Neural cell (in vitro differentiated cells): ENCODE data around the gene SLC9A1. TPM values are rescaled to one million over a fixed set of nuclear protein-coding genes. Genes with fewer than 3 reads are reported as not detected.

ENCODE experiments used
- H2AFZ ChIP-seq: fragments of 200-600, 300-800 bp; sonication (generic), shearing (Covaris generic); 2 replicates; pipeline ENCODE4 v1.6.0; 2014; ENCODE audit warnings: low read depth, mild to moderate bottlenecking, antibody characterized with exemption, low read length, moderate library complexity
- H3F3A ChIP-seq: fragments of 200-600 bp; shearing (Covaris generic); 2 replicates; pipeline ENCODE4 v1.6.1; 2016; ENCODE audit warnings: mild to moderate bottlenecking, moderate library complexity, mixed read lengths, antibody characterized with exemption, low read length; ENCODE audit not compliant: insufficient read depth, poor library complexity, severe bottlenecking
- H3K27ac ChIP-seq: fragments of 200-600, 300-800 bp; sonication (generic), shearing (Covaris generic); 2 replicates; pipeline ENCODE4 v1.5.1; 2014; ENCODE audit warnings: mild to moderate bottlenecking, low read length, moderate library complexity
- H3K27me3 ChIP-seq: fragments of 300-800, 200-600 bp; sonication (generic), shearing (Covaris generic); 2 replicates; pipeline ENCODE4 v1.6.0; 2014; ENCODE audit warnings: mild to moderate bottlenecking, low read depth, low read length, moderate library complexity; ENCODE audit not compliant: insufficient read depth
- H3K36me3 ChIP-seq: fragments of 300-800, 200-600 bp; sonication (generic), shearing (Covaris generic); 2 replicates; pipeline ENCODE4 v1.5.1; 2014; ENCODE audit warnings: mild to moderate bottlenecking, antibody characterized with exemption, low read length, moderate library complexity; ENCODE audit not compliant: insufficient read depth
- H3K4me2 ChIP-seq: fragments of 300-800, 200-600 bp; sonication (generic), shearing (Covaris generic); 2 replicates; pipeline ENCODE4 v1.6.0; 2014; ENCODE audit warnings: mild to moderate bottlenecking, low read length
- H3K4me3 ChIP-seq: fragments of 300-800, 200-600 bp; sonication (generic), shearing (Covaris generic); 2 replicates; pipeline ENCODE4 v1.5.1; 2014; ENCODE audit warnings: mild to moderate bottlenecking, low read length, moderate library complexity
- H3K79me2 ChIP-seq: fragments of 200-600 bp; shearing (Covaris generic); replicated peaks from 2 replicates; pipeline ENCODE4 v1.6.0; 2014; ENCODE audit warnings: mild to moderate bottlenecking, low read length, moderate library complexity; ENCODE audit not compliant: insufficient read depth
- H3K9ac ChIP-seq: fragments of 300-800, 200-600 bp; sonication (generic), shearing (Covaris generic); 2 replicates; pipeline ENCODE4 v1.6.1; 2016; ENCODE audit warnings: mild to moderate bottlenecking, low read length, mixed read lengths
- H3K9me2 ChIP-seq: fragments of 200-600 bp; shearing (Covaris generic); 2 replicates; pipeline ENCODE4 v1.6.1; 2016; ENCODE audit warnings: mild to moderate bottlenecking, low read length, mixed read lengths; ENCODE audit not compliant: insufficient read depth
- H3K9me3 ChIP-seq: fragments of 200-600, 300-800 bp; sonication (generic), shearing (Covaris generic); 2 replicates; pipeline ENCODE4 v1.6.1; 2016; ENCODE audit warnings: mild to moderate bottlenecking, mixed run types, low read length, moderate library complexity, mixed read lengths
- H4K20me1 ChIP-seq: fragments of 200-600 bp; shearing (Covaris generic); 2 replicates; pipeline ENCODE4 v1.6.1; 2016; ENCODE audit warnings: mild to moderate bottlenecking, mixed run types; ENCODE audit not compliant: insufficient read depth
- EP300 ChIP-seq: fragments of 450-650 bp; conservative IDR thresholded peaks from 2 replicates; pipeline ENCODE4 v1.6.1; 2014; ENCODE audit warnings: antibody characterized with exemption, mild to moderate bottlenecking, moderate library complexity; ENCODE audit not compliant: poor library complexity, severe bottlenecking
- EZH2 ChIP-seq: fragments of 200-600, 300-800 bp; shearing (Covaris generic), sonication (generic); IDR thresholded peaks from 2 replicates; pipeline ENCODE4 v1.6.1; 2014; ENCODE audit warnings: antibody characterized with exemption, low read length, borderline replicate concordance, mild to moderate bottlenecking; ENCODE audit not compliant: insufficient read depth, poor library complexity, severe bottlenecking
- MXI1 ChIP-seq: fragments of 450-650 bp; conservative IDR thresholded peaks from 2 replicates; pipeline ENCODE4 v1.6.1; 2014; ENCODE audit warnings: antibody characterized with exemption, mild to moderate bottlenecking; ENCODE audit not compliant: poor library complexity, severe bottlenecking
- POLR2AphosphoS5 ChIP-seq: IDR thresholded peaks from 2 replicates; pipeline ENCODE4 v1.6.1; 2012
- RAD21 ChIP-seq: fragments of 450-650 bp; conservative IDR thresholded peaks from 2 replicates; pipeline ENCODE4 v1.6.1; 2014; ENCODE audit warnings: antibody characterized with exemption, mild to moderate bottlenecking, moderate library complexity
- SMC3 ChIP-seq: fragments of 450-650 bp; conservative IDR thresholded peaks from 2 replicates; pipeline ENCODE4 v1.6.1; 2014; ENCODE audit warnings: antibody characterized with exemption, mild to moderate bottlenecking, moderate library complexity; ENCODE audit not compliant: poor library complexity
- TAF1 ChIP-seq: IDR thresholded peaks from 2 replicates; pipeline ENCODE4 v1.6.1; 2012; ENCODE audit warnings: low read depth
- polyA plus RNA-seq: library from polyadenylated mRNA; depleted of rRNA; stranded (reverse); fragments of >200 nt; gene quantifications from 2 replicates; pipeline ENCODE4 v1.2.3, GENCODE V29; 2014
- TF ChIP-seq, protein P1 (sequence below): fragments of 450-650 bp; IDR thresholded peaks from 2 replicates; pipeline ENCODE4 v1.5.1; 2014; ENCODE audit warnings: antibody characterized with exemption, mild to moderate bottlenecking, moderate library complexity; ENCODE audit not compliant: poor library complexity, severe bottlenecking
- TF ChIP-seq, protein P2 (sequence below): IDR thresholded peaks from 2 replicates; pipeline ENCODE4 v1.6.1; 2012; ENCODE audit warnings: borderline replicate concordance

SLC9A1 gene
- polyA plus RNA-seq, 1 donor from 2014 or later: 1.5 TPM

DNA sequence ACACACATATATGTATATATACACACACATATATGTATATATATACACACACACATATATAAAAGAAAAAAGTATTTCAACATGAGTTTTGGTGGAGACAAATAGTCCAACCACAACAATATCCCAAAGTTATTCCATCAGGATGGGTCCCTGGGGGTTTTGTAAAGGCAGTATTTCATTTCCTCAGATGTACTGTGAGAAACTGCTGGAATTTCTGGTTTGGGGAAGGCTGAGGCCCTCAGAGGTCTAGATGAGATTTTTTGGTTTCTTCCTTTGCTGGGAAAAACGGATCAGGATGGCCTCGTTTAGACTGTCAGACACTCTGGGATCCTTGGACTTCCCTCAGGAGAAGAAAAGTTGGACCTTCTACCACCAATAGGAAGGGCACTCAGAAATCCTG is 105.8 kb downstream of the SLC9A1 start:
- Histone ChIP-seq H4K20me1 (no peaks in the 10 kb centered on the region), H3K9me2 (no peaks in the 10 kb centered on the region), H3K27ac (no peak overlapping the region), H3K79me2 (no peaks in the 10 kb centered on the region), H3K36me3 (no peaks in the 10 kb centered on the region), H3K9me3 (no peaks in the 10 kb centered on the region), H3K9ac (no peak overlapping the region), H2AFZ (no peak overlapping the region), H3K27me3 (no peaks in the 10 kb centered on the region), H3F3A (no peaks in the 10 kb centered on the region), H3K4me2 (no peak overlapping the region), H3K4me3 (no peak overlapping the region)
- no peak for TF ChIP-seq EP300
- no peak for TF ChIP-seq MXI1
- no peak for TF ChIP-seq EZH2
- TF ChIP-seq, protein P1, sequence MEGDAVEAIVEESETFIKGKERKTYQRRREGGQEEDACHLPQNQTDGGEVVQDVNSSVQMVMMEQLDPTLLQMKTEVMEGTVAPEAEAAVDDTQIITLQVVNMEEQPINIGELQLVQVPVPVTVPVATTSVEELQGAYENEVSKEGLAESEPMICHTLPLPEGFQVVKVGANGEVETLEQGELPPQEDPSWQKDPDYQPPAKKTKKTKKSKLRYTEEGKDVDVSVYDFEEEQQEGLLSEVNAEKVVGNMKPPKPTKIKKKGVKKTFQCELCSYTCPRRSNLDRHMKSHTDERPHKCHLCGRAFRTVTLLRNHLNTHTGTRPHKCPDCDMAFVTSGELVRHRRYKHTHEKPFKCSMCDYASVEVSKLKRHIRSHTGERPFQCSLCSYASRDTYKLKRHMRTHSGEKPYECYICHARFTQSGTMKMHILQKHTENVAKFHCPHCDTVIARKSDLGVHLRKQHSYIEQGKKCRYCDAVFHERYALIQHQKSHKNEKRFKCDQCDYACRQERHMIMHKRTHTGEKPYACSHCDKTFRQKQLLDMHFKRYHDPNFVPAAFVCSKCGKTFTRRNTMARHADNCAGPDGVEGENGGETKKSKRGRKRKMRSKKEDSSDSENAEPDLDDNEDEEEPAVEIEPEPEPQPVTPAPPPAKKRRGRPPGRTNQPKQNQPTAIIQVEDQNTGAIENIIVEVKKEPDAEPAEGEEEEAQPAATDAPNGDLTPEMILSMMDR: no peak
- TF ChIP-seq POLR2AphosphoS5: no peak
- TF ChIP-seq SMC3: no peak
- TF ChIP-seq RAD21: no peak
- TF ChIP-seq, protein P2, sequence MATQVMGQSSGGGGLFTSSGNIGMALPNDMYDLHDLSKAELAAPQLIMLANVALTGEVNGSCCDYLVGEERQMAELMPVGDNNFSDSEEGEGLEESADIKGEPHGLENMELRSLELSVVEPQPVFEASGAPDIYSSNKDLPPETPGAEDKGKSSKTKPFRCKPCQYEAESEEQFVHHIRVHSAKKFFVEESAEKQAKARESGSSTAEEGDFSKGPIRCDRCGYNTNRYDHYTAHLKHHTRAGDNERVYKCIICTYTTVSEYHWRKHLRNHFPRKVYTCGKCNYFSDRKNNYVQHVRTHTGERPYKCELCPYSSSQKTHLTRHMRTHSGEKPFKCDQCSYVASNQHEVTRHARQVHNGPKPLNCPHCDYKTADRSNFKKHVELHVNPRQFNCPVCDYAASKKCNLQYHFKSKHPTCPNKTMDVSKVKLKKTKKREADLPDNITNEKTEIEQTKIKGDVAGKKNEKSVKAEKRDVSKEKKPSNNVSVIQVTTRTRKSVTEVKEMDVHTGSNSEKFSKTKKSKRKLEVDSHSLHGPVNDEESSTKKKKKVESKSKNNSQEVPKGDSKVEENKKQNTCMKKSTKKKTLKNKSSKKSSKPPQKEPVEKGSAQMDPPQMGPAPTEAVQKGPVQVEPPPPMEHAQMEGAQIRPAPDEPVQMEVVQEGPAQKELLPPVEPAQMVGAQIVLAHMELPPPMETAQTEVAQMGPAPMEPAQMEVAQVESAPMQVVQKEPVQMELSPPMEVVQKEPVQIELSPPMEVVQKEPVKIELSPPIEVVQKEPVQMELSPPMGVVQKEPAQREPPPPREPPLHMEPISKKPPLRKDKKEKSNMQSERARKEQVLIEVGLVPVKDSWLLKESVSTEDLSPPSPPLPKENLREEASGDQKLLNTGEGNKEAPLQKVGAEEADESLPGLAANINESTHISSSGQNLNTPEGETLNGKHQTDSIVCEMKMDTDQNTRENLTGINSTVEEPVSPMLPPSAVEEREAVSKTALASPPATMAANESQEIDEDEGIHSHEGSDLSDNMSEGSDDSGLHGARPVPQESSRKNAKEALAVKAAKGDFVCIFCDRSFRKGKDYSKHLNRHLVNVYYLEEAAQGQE: no peak
- TF ChIP-seq TAF1: no peak

Other genes starting within 250 kb of the SLC9A1 start
- gene NR0B2, start 241.2 kb downstream of the SLC9A1 start, polyA plus RNA-seq: not detected in 2 replicates
- 20.6 and 32.1 TPM in 2 replicates for gene NUDC, start 233.4 kb downstream of the SLC9A1 start, polyA plus RNA-seq
- gene KDF1, start 194.7 kb downstream of the SLC9A1 start, polyA plus RNA-seq: not detected in 2 replicates
- gene TRNP1, start 161.4 kb downstream of the SLC9A1 start, polyA plus RNA-seq: 11.0 and 17.2 TPM in 2 replicates
- gene TENT5B, start 142.3 kb downstream of the SLC9A1 start, polyA plus RNA-seq: not detected in 2 replicates
- 10.9 and 14.5 TPM in 2 replicates for gene WDTC1, start 79.5 kb upstream of the SLC9A1 start, polyA plus RNA-seq
- gene TMEM222, start 167.0 kb upstream of the SLC9A1 start, polyA plus RNA-seq: 69.9 and 80.6 TPM in 2 replicates
- not detected in 2 replicates for gene SYTL1, start 186.9 kb upstream of the SLC9A1 start, polyA plus RNA-seq
- 1.6 and 4.4 TPM in 2 replicates for gene MAP3K6, start 211.8 kb upstream of the SLC9A1 start, polyA plus RNA-seq
- gene FCN3, start 219.7 kb upstream of the SLC9A1 start, polyA plus RNA-seq: not detected in 2 replicates
- gene CD164L2, start 228.2 kb upstream of the SLC9A1 start, polyA plus RNA-seq: not detected in 2 replicates
- 0.12 and 0.54 TPM in 2 replicates for gene GPR3, start 237.5 kb upstream of the SLC9A1 start, polyA plus RNA-seq